Colon (tissue), 2 donors: ENCODE data around the gene ARHGAP8.
"Not testable (repeated sequence)": the region's sequence is repeated elsewhere in the genome, so short reads cannot be mapped to it uniquely, and the experiment has no call there.

Source experiments
- FAIRE-seq: peaks from 2 replicates; lab custom pipeline; 2012; peaks lifted over from hg19 to GRCh38; lab: Jason Lieb, UNC
- donor health status: control.
- donor health status: control.

ARHGAP8 gene

GRCh38 chr22:44828193-44828592, 75.8 kb downstream of the ARHGAP8 start:
- FAIRE-seq: no peak

GRCh38 chr22:44831885-44832284, 79.5 kb downstream of the ARHGAP8 start:
- FAIRE-seq: no peak

- FAIRE-seq: peak; percentile 60
Observed at GRCh38 chr22:44834065-44834464, 81.7 kb downstream of the ARHGAP8 start.

DNA sequence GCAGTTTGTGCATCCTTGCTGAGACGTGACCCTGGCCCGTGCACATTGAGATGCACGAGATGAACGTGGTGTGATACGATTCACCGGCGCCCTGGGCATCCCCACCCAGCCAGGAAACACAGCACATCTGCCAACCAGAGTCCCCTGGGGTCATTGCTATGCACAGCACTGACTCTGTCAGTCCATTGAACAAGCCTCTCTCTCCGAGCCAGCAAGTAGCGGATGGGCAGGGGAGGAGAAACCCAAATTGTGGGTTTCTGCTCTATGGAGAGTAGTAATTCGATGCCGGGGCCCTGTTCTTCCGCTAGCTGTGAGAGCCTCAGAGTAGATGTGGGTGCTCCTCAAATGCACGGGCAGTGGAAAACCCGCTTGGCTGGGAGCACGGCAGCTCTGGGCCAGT, 85.1 kb downstream of the ARHGAP8 start:
- no peak for FAIRE-seq

DNA sequence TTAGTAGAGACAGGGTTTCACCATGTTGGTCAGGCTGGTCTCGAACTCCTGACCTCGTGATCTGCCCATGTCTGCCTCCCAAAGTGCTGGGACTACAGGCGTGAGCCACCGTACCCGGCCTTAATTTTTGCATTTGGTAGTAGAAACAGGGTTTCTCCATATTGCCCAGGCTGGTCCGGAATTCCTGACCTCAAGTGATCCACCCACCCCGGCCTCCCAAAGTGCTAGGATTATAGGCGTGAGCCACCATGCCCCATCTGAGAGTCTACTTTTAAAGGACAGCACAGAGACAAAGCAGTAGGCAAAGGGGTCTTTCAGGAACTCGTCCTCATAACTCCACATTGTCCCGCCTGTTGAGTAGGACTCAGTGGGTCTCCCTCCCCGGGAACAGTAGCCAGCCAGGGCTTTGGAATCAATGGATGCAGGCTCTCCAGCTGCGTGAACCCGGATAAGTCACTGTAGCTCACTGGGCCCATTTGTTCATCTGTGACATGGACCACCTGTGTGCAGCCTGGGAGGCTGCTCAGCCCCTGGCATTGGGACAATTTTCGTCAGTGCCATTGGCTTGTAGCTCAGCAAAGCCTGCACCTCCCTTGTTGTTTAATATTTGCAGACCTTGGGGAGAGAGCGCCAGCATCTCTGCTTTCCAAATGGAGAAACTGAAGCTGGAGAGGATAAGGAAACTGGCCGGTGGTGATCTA, 86.1 kb downstream of the ARHGAP8 start:
- FAIRE-seq: no peak

- no peak for FAIRE-seq
Observed at GRCh38 chr22:44839061-44839460, 86.7 kb downstream of the ARHGAP8 start.

DNA sequence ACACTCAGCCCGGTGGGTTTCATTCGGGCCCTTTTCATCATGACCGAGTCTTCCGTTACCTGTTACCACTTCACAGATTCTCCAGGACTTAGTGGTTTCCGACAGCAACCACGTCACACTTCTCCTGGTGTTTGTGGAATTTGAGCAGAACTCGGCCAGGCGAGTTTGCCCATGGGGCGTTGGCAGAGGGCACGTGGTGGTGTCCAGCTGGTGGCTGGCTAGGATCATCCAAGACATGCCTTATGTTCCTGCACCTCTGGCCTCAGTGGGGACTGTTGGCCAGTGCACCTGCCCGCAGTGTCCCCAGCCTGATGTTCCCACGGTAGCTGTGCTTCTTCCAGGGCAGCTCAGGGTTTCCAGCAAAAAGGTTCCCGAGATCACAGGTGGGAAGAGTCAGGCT, 87.3 kb downstream of the ARHGAP8 start:
- no peak for FAIRE-seq

GRCh38 chr22:44840611-44841322, 88.4 kb downstream of the ARHGAP8 start:
- FAIRE-seq: no peak

GRCh38 chr22:44842417-44842816, 90.0 kb downstream of the ARHGAP8 start:
- no peak for FAIRE-seq

GRCh38 chr22:44845191-44845590, 92.8 kb downstream of the ARHGAP8 start:
- no peak for FAIRE-seq

- FAIRE-seq: no peak
Observed at GRCh38 chr22:44845796-44846720, 93.7 kb downstream of the ARHGAP8 start.

- FAIRE-seq: no peak
Observed at GRCh38 chr22:44846726-44847275, 94.4 kb downstream of the ARHGAP8 start.

GRCh38 chr22:44847380-44847779, 95.0 kb downstream of the ARHGAP8 start:
- FAIRE-seq: no peak

DNA sequence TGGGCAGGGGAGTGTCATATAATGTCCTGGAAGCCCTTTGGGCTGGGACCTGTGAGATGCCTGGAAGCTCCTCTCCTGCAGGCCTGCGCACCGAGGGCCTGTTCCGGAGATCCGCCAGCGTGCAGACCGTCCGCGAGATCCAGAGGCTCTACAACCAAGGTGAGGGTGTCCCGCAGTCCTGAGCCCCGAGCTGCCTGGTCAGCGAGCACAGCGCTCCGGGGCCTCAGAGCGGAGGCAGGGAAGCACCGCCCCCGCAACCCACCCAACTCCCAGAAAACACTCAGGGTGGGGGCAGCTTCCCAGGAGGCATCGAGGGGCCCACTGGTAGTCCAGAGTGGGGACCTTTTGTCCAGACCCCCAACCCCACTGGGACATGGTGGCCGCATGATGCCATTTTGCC, 95.5 kb downstream of the ARHGAP8 start:
- no peak for FAIRE-seq

DNA sequence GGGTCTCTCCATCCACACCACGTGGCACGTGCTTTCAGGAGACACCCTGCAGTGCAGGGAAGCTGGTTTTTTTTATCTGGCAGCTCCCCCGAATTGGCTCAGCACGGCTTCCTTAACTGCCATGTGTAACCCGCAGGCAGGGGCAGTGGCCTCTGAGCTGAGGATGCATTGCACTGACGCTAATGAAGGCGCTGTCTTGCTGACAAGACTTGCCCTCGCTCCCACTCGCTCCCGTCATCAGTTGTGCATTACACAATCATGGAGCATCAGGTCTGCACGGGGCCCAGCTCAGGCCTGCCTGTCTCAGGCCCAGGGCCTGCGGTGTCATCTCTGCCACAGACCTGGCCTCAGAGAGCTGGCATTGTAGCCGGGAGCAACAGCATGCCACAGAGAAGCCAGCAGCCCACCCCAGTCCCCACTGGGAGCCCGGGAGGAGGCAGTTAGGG, 95.9 kb downstream of the ARHGAP8 start:
- no peak for FAIRE-seq

GRCh38 chr22:44848791-44849420, 96.5 kb downstream of the ARHGAP8 start:
- FAIRE-seq: no peak

DNA sequence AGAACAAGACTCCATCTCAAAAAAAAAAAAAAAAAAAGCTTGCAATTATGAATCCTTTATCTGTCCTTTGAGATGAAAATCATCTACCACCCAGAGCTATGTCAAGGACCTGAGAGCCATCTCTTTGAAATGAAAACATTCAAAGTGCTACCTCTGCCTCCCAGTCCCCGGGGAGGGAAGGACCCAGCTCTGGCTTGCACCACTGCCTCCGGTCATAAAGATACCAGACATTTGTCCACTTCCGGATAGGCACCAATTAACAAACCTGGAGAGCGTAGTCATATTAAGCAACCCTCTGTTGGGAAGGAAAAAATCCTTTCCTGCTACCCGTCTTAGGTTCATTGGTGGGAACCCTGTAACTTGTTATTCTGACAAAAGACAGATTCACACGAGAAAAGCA, 98.6 kb downstream of the ARHGAP8 start:
- FAIRE-seq: no peak

DNA sequence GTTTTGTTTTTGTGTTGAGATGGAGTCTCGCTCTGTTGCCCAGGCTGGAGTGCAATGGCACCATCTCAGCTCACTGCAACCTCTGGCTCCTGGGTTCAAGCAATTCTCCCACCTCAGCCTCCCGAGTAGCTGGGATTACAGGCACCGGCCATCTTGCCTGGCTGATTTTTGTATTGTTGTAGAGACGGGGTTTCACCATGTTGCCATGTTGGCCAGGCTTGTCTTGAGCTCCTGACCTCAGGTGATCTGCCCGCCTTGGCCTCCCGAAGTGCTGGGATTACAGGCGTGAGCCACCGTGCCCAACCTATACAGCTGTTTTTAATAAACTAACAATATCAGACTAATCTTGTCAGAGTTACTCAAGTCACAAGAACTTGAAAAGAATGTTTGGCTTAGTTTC, 102.3 kb downstream of the ARHGAP8 start:
- not testable (repeated sequence) for FAIRE-seq

DNA sequence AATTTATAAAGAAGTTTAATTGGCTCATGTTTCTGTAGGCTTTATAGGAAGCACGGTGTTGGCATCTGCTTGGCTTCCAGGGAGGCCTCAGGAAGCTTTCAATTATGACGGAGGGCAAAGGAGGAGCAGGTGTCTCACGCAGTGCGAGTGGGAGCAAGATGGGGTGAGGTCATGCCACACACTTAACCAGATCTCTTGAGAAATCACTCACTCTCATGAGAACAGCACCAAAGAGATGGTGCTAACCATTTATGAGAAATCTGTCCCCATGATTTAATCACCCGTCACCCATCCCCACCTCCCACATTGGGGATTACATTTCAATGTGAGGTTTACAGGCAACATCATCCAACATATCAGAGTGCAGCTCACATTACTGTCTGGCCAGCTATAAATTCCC, 103.5 kb downstream of the ARHGAP8 start:
- FAIRE-seq: no peak

DNA sequence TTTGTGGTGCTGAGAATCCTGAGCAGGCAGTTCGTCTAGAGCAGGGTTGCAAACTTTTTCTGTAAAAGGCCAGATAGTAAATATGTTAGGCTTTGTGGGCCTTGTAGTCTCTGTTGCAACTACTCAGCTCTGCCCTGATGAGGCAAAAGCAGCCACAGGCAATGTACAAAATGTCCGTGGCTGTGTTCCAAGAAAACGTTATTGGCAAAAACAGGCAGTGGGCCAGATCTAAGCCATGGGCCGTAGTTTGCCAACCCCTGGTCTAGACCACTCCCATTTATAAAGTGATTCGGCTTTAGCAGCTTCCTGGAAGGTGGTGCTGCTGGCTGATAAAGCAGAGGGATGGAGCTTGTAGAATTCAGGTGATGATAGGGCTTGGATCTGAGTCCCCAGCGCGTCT, 106.4 kb downstream of the ARHGAP8 start:
- not testable (repeated sequence) for FAIRE-seq

GRCh38 chr22:44859641-44860040, 107.3 kb downstream of the ARHGAP8 start:
- no peak for FAIRE-seq

DNA sequence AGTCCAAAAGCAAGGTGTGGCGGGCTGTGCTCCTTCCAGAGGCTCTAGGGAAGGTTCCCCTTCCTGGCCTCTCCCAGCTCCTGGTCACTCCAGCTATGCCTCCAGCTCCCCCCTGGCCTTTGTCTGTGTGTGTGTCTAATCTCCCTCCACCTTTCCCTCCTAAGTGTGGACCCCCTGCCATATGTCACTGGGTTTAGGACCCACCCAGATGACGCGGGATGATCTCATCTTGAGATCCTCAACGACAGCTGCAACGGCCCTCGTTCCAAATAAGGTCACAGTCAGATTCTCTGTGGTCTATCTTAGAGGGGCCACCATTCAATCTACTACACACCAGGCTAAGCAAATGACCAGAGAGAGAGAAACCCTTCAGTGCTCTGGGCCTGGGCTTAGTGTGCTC, 107.9 kb downstream of the ARHGAP8 start:
- FAIRE-seq: no peak
